RKO (cell line): ENCODE results near the gene GRWD1.

Source experiments
- DNase-seq: peaks from one replicate; pipeline ENCODE4 v3.0.0-alpha.2; 2016; ENCODE audit warnings: low spot score

The GRWD1 gene

GRCh38 chr19:48424694-48425219, 21.0 kb upstream of the GRWD1 start:
- DNase-seq, result no peak

GRCh38 chr19:48428670-48429069, 17.1 kb upstream of the GRWD1 start:
- no peak for DNase-seq

GRCh38 chr19:48433337-48433736, 12.4 kb upstream of the GRWD1 start:
- DNase-seq, result no peak

- DNase-seq, result no peak
Measured at GRCh38 chr19:48436586-48436985, 9.2 kb upstream of the GRWD1 start.

GRCh38 chr19:48441360-48442050, 4.3 kb upstream of the GRWD1 start:
- no peak for DNase-seq

- no peak for DNase-seq
Measured at GRCh38 chr19:48442116-48443035, 3.4 kb upstream of the GRWD1 start.

GRCh38 chr19:48443256-48443655, 2.5 kb upstream of the GRWD1 start:
- no peak for DNase-seq

GRCh38 chr19:48443731-48444128, 2.1 kb upstream of the GRWD1 start:
- DNase-seq, result no peak

- DNase-seq, result no peak
Measured at GRCh38 chr19:48444129-48444935, 1.5 kb upstream of the GRWD1 start.

GRCh38 chr19:48444936-48445200, 915 bp upstream of the GRWD1 start:
- no peak for DNase-seq

GRCh38 chr19:48445256-48445605, 552 bp upstream of the GRWD1 start:
- peak; percentile 93 for DNase-seq

GRCh38 chr19:48446579-48446978, 796 bp downstream of the GRWD1 start:
- no peak for DNase-seq

GRCh38 chr19:48448563-48448962, 2.8 kb downstream of the GRWD1 start:
- no peak for DNase-seq

- DNase-seq, result no peak
Measured at GRCh38 chr19:48450441-48450840, 4.7 kb downstream of the GRWD1 start.

GRCh38 chr19:48450863-48451262, 5.1 kb downstream of the GRWD1 start:
- no peak for DNase-seq

GRCh38 chr19:48451624-48452023, 5.8 kb downstream of the GRWD1 start:
- no peak for DNase-seq

GRCh38 chr19:48452289-48453190, 6.8 kb downstream of the GRWD1 start:
- DNase-seq, result no peak

- no peak for DNase-seq
Measured at GRCh38 chr19:48454150-48454730, 8.5 kb downstream of the GRWD1 start.

- DNase-seq, result no peak
Measured at GRCh38 chr19:48455171-48455907, 9.6 kb downstream of the GRWD1 start, which contains the start of gene KCNJ14. KCNJ14 (plus strand) TSS chr19:48455574; CDS start chr19:48461725, 6,151 bp downstream.

GRCh38 chr19:48455908-48456562, 10.3 kb downstream of the GRWD1 start:
- no peak for DNase-seq
